GM18498 (cell line): ENCODE data around the gene ANO4.

Source experiments
- ATAC-seq: cut with Tn5 transposase; IDR thresholded peaks from one replicate; pipeline ENCODE4 v1.9.1; 2021; ENCODE audit warnings: mild to moderate bottlenecking, moderate library complexity; ENCODE audit not compliant: unreplicated experiment

ANO4 gene

DNA sequence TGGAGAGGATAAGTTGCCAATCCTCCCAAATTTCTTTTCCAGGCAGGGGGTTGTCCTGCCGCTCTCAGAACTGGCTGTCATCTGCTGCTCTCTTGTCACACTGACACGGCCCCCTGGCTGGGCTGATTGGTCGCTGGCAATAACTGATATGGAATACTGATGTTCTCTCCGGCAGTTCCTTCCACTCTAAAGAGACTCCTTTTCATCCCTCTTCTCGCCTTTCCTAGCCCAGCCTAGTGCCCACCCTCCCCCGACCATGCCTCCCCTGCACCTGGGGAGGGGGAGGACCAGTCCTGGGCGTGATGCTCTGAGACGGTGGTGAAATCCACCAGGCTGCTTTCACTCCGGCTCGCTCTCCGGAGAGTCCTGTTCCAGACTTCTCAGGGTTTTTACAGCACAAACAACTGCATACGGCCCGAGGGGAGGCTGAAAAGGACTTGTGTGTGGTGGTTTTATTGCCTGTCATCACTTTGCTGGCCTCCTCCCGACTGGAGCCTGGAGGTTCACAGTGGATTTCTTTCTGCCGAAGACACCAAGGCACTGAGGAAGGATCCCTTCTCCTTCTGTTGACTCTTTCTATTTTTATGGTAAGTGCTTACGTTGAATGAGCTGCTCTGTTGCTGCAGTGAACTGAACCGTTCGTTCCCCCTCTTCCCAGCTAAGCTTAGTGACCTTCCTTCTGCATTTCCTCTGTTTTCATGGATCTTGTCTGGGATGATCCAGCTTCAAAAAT is at the start of gene ANO4:
Gene ANO4, plus strand, starts transcription at position 336 of the 733 bp plus-strand sequence. CDS start 107,010 bp downstream, outside the sequence.
- no peak for ATAC-seq

DNA sequence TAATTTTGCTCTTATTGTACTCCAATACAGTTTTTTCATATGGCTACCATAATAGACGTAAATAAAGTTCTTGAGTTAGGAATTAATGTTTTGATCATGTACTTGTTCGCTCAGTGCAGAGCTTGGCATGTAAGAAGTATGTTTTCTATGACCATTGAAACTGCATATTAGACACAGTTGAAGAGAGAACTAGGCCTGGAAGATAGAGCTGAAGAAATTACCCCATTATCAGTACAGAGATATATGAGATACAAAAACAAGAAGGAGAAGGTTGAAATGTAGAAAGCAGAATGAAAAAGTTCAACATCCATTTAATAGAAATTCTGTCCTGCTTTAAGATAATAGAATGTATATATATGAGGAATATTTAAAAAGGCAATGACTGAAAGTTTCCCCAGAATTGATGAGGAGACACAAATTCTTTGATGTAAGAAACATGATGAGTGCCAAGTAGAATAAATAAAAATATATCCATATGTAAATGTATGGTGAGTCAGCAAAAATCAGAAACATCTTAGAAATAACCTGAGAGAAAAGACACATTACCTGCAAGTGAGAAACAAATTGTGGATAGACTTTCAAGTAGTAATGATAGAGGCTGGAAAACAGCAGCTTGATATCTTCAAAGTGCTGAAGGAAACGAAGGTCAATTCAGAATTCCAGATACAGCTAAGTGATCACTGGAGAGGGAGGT is 49.1 kb upstream of the ANO4 start:
- ATAC-seq, result no peak

DNA sequence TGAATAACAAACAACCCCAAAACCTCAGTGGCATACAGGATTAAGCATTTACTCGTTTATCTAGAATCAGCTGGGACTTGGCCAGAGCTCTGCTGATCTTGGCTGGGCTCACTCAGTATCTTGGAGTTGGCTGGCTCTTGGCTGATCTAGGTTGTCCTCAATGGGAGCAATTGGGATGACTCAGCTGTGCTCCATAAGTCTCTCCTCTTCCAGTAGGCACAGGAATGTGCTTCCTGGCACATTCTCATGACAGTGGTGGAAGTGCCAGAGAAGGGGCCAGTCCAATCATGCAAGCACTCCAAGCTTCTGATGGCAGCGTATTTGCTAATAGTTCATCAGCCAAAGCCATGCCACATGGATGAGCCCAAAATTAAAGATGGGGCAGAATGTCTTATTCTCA is 41.7 kb upstream of the ANO4 start:
- ATAC-seq, result no peak

DNA sequence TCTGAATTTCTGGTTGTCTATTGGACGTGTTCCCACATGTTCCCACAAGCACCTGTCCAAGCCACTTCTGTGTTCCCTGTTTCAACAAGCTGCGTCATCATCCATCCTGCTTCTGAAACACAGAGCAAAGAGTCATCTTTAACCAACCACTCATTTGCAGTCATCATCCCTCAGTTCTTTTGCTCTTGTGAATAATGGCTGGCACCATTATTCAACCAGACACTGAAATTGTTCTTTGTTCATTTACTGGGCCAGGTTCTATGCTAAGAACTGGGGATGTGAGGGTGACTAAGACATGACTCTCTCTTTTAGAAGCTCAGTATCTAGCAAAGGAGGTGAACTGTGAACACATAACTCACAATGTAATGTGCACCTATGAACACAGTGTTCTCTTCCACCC is 40.7 kb upstream of the ANO4 start:
- no peak for ATAC-seq

- no peak for ATAC-seq
Observed at GRCh38 chr12:100755186-100755585, 39.4 kb upstream of the ANO4 start.

DNA sequence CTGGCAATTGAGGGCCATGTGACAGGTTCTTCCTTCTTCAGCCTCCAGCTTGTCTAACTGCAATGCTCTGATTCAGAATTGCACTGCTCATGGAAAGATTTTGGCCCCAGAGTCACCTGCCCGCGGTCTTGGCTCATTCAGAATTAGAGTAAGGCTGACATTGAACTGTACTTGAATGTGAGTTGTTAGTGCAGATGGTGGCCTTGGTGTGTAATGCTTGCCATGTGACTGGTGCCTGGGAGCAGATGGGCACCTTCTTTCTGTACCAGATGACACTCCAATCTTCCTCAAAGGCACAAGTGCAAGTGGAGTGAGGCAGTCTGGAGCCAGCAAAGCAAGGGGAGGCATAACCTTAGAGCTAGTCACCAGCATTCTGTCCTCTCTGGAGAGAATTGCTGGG is 36.5 kb upstream of the ANO4 start:
- no peak for ATAC-seq

GRCh38 chr12:100767371-100767770 is 27.2 kb upstream of the ANO4 start:
- no peak for ATAC-seq

DNA sequence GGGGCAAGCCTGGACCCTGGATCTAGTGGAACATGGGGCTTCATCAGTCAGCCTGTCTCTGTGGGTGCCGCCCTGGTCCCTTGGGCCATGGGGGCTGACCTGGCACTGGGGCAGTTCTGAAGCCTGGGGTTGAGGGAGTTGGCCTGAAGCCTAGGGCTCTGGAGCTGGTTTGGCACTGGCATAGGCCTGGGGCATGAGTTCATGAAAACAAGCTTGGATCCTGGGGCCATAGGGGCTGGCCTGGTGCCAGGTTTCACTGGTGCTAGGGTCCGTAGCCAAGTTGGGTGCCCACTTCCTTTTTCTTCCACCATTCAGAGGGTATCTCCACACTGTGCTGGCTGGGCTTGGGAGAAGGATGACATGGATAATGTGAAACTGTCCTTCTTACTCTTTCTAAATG is 26.6 kb upstream of the ANO4 start:
- ATAC-seq, result no peak

DNA sequence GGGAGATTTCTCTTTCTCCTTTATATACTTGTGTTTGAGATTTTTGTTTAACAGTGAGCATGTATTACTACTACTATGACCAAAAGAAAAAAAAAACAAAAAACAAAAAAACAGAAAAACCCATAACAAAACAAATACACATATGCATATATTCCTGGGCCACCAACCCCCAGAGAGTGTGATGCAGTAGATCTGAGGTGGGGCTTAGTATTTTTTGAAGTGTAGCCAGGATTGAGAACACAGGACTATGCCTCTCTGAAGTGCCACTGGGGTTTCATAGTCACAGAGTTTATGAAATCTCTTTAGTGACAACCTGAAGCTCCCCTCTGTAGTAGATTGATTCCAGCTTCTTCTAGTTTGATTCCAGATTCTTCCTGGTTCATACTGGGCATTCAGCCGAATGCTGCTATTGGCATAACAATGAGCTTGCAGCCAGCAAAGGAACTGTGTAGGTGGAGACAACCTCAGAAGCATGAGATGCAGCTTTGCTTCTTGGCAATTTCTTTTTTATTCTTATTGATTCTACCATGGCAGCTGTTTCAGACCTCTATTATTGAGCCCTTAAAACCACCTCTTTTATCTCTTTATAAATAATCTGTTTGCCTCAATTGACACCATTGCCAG is 15.5 kb upstream of the ANO4 start:
- no peak for ATAC-seq

- ATAC-seq, result no peak
Observed at GRCh38 chr12:100789146-100789545, 5.4 kb upstream of the ANO4 start.

DNA sequence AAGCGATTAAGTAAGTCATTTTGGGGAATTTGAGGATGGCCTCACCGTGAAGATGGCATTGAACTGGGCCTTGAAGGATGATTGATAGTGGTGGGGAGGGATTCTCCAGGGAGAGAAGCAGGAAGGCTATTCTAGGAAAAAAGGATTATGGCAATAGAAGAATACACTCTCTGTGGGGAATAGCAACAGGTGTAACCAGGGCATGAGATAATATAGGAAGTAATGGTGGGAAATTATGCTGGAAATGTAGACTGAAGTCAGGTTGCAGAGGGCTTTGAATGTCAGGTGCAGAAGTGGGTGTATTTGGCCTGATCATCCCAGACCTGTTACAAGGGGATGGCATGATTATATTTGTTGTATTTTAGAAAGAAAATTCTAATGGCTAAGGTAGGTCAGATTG is 4.6 kb upstream of the ANO4 start:
- ATAC-seq, result no peak

DNA sequence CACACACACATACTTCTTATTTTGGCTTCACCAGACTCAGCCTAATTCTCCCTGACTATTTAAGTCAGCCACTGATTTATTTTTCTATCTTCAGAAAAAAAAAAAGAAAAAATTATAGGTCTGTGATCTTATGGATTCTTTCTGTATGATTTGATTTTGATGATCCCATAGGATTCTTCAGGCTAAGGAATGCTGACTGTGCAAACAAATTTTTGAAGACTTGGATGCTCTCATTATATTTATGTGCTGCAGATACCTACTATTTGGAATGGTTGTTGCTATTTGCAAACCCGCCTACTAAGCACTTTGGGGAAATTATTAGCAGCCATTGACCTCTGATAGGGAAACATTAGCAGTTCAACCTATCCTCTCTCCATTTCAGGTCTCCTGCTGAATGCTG is 4.0 kb upstream of the ANO4 start:
- ATAC-seq, result no peak

GRCh38 chr12:100793182-100793581 is 1.4 kb upstream of the ANO4 start:
- no peak for ATAC-seq

GRCh38 chr12:100795174-100795799 is 711 bp downstream of the ANO4 start:
- ATAC-seq, result no peak

DNA sequence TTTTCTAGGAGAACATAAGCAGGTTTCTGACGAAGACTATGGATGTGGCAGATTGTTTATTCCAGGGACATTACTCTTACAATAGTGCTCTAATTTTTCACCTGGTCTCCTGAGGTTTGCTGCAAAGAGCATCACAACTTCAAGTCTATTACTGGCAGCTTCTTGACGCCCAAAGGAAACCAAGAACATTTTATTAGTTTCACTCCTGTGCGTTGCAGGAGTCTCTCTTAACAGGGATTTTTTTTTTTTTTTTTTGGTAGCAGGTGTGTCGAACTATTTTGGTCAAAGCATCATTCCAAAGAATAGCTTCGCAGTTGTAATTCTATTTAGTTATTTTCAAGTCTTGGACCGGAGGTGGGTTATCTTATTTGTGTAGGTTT is 1.2 kb downstream of the ANO4 start:
- no peak for ATAC-seq

DNA sequence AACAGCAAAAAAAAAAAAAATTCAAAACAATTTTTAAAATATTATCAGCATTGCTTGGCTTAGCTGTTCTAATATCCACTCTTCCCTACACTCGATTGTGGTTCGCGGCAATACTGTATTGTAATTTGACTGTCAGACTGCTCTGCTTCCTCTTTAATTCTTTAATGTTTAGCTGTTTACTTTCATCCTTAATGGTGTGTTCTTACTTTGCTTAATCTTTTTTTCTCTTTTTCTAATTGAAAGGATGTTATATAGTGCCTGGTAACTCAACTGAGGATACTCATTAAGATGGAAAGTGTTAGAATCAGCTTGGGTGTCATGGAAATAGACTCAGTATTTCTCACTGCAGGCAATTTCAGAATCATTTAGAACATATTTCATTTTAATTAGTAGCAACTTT is 2.0 kb downstream of the ANO4 start:
- ATAC-seq, result no peak

DNA sequence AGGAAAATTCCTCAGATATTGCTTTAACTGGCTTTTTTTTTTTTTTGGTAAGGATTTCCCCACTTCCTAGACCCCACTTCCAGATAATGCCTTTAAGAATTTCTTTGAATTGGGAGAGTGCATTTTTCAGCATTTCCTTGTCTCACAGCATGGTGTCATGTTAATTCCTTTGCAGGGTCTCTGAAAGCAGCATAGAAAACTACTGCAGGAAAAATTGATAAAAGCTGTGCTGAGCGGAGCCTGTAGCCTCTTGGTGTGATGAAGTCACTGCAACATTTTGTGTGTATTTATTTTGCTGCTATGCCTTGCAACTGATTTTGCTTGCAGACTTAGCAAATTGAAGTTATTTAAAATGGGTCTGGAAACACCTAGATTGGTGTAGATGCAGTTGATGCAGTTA is 2.7 kb downstream of the ANO4 start:
- ATAC-seq, result no peak

DNA sequence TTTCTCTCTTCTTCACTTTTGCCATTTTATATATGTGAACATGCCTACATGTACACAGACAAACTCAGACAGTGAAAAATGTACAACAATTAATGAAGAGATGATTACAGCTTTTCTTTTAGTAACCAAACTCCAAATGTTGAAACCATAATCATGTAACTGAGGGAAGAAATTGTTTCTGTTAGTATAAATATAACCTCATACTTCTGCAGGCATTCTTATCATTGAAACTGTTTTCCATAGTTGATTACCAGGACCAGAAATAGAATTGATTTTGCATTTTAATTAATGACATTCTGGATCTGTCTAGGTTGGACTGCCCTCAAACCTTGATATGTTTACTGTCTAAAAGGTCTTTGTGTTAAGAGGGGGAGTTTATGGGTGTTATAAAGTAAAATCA is 3.2 kb downstream of the ANO4 start:
- no peak for ATAC-seq

- ATAC-seq, result no peak
Observed at GRCh38 chr12:100798286-100799160, 3.9 kb downstream of the ANO4 start.

DNA sequence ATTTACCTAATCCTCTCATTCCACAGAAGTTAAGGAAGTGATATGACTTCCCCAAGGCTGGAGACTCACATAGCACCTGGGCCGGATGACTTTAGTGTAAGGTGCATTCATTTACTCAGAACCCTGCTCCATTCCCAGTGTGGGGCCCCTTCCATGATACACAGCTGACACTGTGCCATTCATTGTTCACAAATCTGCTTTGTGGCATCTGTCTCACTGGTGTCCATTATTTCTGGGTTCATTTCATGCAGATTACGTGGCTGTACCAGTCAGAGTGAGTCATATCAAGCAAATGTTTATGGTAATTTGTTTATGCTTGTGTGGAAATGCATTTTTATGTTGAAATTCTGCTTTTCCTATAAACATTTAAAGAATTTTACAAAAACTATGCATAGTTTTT is 5.2 kb downstream of the ANO4 start:
- no peak for ATAC-seq

- no peak for ATAC-seq
Observed at GRCh38 chr12:100800723-100801122, 6.1 kb downstream of the ANO4 start.
